ENCODE data around the gene DHRSX.
"Not testable (repeated sequence)": the region's sequence is repeated elsewhere in the genome, so short reads cannot be mapped to it uniquely, and the experiment has no call there.

DHRSX gene

GRCh38 chrX:2457289-2458133 is 43.3 kb downstream of the DHRSX start:
- no peak for DNase-seq (ENCODE audit: extremely low spot score)
- ChIA-PET CTCF (no interaction called here), POLR2A (no interaction called here)
- no peak for TF ChIP-seq CTCF (IDR thresholded peaks at IDR 0.05; ENCODE audit: control extremely low read depth, extremely low read depth, low read depth, missing control alignments)

DNA sequence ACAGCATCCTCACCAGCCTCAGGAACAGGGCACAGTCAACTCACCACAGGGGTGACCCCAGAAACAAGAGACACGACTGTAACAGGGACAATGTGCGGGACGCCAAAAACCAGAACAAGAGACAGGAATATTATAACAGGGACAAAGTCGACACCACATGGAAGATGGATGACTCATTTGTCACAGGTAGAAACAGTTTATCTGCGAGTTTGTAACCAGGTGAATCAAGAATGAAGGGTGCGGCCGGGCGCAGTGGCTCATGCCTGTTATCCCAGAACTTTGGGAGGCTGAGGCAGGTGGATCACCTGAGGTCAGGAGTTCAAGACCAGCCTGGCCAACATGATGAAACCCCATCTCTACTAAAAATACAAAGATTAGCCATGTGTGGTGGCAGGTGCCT is 44.7 kb downstream of the DHRSX start:
- POLR2A ChIA-PET; CTCF ChIA-PET; DNase-seq (ENCODE audit: extremely low spot score): not testable (repeated sequence)

DNA sequence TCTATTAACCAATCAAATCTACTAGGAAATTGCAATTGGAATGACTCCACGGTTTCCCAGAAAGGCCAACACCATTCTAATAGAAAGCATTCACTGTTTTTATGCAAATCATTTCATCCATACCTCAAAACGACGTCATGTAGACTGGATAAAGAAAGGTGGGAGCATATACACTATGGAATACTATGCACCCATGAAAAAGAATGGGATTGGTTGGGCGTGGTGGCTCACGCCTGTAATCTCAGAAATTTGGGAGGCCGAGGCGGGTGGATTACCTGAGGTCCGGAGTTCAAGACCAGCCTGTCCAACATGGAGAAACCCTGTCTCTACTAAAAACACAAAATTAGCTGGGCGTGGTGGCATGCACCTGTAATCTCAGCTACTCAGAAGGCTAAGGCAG is 46.2 kb downstream of the DHRSX start:
- POLR2A ChIA-PET; DNase-seq (ENCODE audit: extremely low spot score); CTCF ChIA-PET: not testable (repeated sequence)

DNA sequence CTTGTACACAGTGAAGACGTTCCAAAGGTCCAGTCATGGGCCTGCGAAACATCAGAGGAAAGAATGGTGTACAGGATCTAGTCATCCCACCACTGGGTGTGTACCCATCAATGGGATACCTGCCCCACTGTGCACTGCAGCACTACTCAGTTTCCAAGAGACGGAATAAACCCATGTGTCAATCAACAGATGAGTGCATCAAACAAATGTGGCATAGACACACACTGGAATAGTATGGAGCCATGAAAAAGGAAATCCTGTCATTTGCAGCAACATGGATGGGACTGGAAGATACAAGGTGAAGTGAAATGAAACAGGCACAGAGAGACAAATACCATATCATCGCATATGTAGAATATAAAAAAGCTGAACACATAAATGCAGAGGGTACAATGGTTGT is 48.0 kb downstream of the DHRSX start:
- TF ChIP-seq CTCF (IDR thresholded peaks at IDR 0.05; ENCODE audit: control extremely low read depth, extremely low read depth, low read depth, missing control alignments), result no peak
- CTCF ChIA-PET, result no interaction called here
- DNase-seq (ENCODE audit: extremely low spot score), result no peak
- POLR2A ChIA-PET, result no interaction called here

GRCh38 chrX:2452317-2452784 is 48.4 kb downstream of the DHRSX start:
- ChIA-PET CTCF (no interaction called here), POLR2A (no interaction called here)
- DNase-seq (ENCODE audit: extremely low spot score), result no peak
- TF ChIP-seq CTCF (IDR thresholded peaks at IDR 0.05; ENCODE audit: control extremely low read depth, extremely low read depth, low read depth, missing control alignments), result no peak

- TF ChIP-seq CTCF (IDR thresholded peaks at IDR 0.05; ENCODE audit: control extremely low read depth, extremely low read depth, low read depth, missing control alignments), result no peak
- POLR2A ChIA-PET, result no interaction called here
- DNase-seq (ENCODE audit: extremely low spot score), result no peak
- CTCF ChIA-PET, result no interaction called here
Measured at GRCh38 chrX:2451501-2452316, 49.1 kb downstream of the DHRSX start.

DNA sequence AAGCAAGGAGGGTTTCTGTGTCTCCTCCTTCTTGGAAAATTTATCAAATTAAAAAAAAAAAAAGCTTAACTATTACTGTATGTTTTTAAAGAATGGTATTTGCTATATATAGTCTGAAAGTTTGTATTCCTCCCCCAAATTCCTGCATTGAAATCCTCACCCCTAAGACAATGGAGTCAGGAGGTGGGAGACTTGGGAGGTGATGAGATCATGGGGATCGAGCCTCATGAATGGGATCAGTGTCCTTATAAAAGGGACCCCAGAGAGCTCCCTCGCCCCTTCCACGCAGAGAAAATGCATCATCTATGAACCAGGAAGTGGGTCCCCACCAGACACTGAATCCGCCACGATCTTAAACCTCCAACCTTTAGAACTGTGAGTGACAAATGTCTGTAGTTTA is 50.1 kb downstream of the DHRSX start:
- CTCF ChIA-PET, result no interaction called here
- TF ChIP-seq CTCF (IDR thresholded peaks at IDR 0.05; ENCODE audit: control extremely low read depth, extremely low read depth, low read depth, missing control alignments), result no peak
- POLR2A ChIA-PET, result no interaction called here
- DNase-seq (ENCODE audit: extremely low spot score), result no peak

All from GM10248 (cell line).